ENCODE data around the gene ZNRF2.

Gene ZNRF2

GRCh38 chr7:30323006-30323355, 38.6 kb downstream of the ZNRF2 start:
- DNase-seq, result no peak

- no peak for DNase-seq
Measured at GRCh38 chr7:30327813-30328212, 43.4 kb downstream of the ZNRF2 start.

- no peak for DNase-seq
Measured at GRCh38 chr7:30328381-30328780, 44.0 kb downstream of the ZNRF2 start.

- no peak for DNase-seq
Measured at GRCh38 chr7:30329716-30330115, 45.3 kb downstream of the ZNRF2 start.

- DNase-seq, result no peak
Measured at GRCh38 chr7:30330134-30331111, 46.0 kb downstream of the ZNRF2 start.

GRCh38 chr7:30331338-30331737, 46.9 kb downstream of the ZNRF2 start:
- no peak for DNase-seq

GRCh38 chr7:30332549-30332948, 48.2 kb downstream of the ZNRF2 start:
- DNase-seq, result no peak

GRCh38 chr7:30335763-30336487, 51.5 kb downstream of the ZNRF2 start:
- no peak for DNase-seq

- peak; percentile 51 for DNase-seq
Measured at GRCh38 chr7:30344513-30344912, 60.1 kb downstream of the ZNRF2 start.

- no peak for DNase-seq
Measured at GRCh38 chr7:30347226-30348082, 63.1 kb downstream of the ZNRF2 start.

GRCh38 chr7:30348083-30348560, 63.7 kb downstream of the ZNRF2 start:
- DNase-seq, result no peak

GRCh38 chr7:30349170-30349569, 64.8 kb downstream of the ZNRF2 start:
- no peak for DNase-seq

- DNase-seq, result no peak
Measured at GRCh38 chr7:30349816-30350215, 65.4 kb downstream of the ZNRF2 start.

GRCh38 chr7:30351286-30351685, 66.9 kb downstream of the ZNRF2 start:
- DNase-seq, result no peak

- no peak for DNase-seq
Measured at GRCh38 chr7:30351724-30352123, 67.3 kb downstream of the ZNRF2 start.

GRCh38 chr7:30352169-30352568, 67.8 kb downstream of the ZNRF2 start:
- DNase-seq, result no peak

GRCh38 chr7:30353532-30353931, 69.1 kb downstream of the ZNRF2 start:
- no peak for DNase-seq

- DNase-seq, result no peak
Measured at GRCh38 chr7:30353932-30354607, 69.7 kb downstream of the ZNRF2 start.

- no peak for DNase-seq
Measured at GRCh38 chr7:30354791-30355190, 70.4 kb downstream of the ZNRF2 start.

- DNase-seq, result no peak
Measured at GRCh38 chr7:30359957-30360356, 75.6 kb downstream of the ZNRF2 start.

GRCh38 chr7:30363778-30364563, 79.6 kb downstream of the ZNRF2 start:
- DNase-seq, result no peak

- no peak for DNase-seq
Measured at GRCh38 chr7:30364773-30365172, 80.4 kb downstream of the ZNRF2 start.

All from NCI-H82 (cell line).